GM06990 (cell line): Measurements from ENCODE around the gene DPY19L1.
"Not testable (repeated sequence)": the region's sequence is repeated elsewhere in the genome, so short reads cannot be mapped to it uniquely, and the experiment has no call there.

Experiments used
- DNase-seq: peaks from one replicate; pipeline ENCODE4 v3.0.0-alpha.2; 2011; ENCODE audit not compliant: insufficient read length; ENCODE audit errors: extremely low read depth
- H3K27me3 ChIP-seq: replicated peaks from 2 replicates; pipeline ENCODE4 v1.6.0; 2011; ENCODE audit warnings: low read length; ENCODE audit not compliant: control insufficient read depth, insufficient read depth
- H3K36me3 ChIP-seq: 2 replicates; pipeline ENCODE4 v1.5.1; 2011; ENCODE audit warnings: low read length; ENCODE audit not compliant: control insufficient read depth, insufficient read depth
- H3K4me3 ChIP-seq: replicated peaks from 2 replicates; pipeline ENCODE4 v1.5.1; 2011; ENCODE audit warnings: low read depth, mild to moderate bottlenecking, control low read depth, low read length
- CTCF ChIP-seq: IDR thresholded peaks from 2 replicates; pipeline ENCODE4 v1.5.1; 2011; ENCODE audit warnings: low read length, control low read depth, mild to moderate bottlenecking, inconsistent platforms; ENCODE audit not compliant: insufficient read depth, poor library complexity, severe bottlenecking

Gene DPY19L1

DNA sequence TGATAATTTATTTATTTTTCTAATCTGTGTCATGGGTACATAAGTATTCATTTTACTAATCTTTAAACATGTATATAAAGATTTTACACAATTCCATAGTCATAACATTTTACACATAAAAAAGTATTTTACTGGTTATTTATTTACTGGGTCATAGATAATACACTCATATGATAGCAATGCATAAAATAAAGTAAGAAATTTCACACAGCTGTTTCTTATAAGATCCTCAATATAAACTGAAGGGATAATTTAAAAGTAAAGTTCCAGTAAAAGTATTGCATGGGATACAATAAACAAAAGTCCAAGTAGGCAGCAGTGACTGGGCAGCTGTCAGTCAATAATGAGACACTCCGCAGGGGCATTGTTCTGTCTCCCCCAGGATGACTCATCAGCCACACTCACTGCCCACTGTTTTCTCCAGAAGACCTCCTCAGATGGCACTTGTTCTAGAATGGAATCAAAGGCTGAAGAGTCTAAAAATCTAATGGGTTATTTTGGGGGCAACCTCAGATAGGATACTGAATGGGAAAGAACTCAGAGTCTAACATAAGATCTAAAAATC is 32.7 kb downstream of the DPY19L1 start:
- H3K27me3 ChIP-seq: no peaks in the 10 kb centered on the region
- TF ChIP-seq CTCF: no peak
- H3K4me3 ChIP-seq: no peak overlapping the region
- no peak for DNase-seq
- no peaks in the 10 kb centered on the region for H3K36me3 ChIP-seq

- DNase-seq: no peak
- TF ChIP-seq CTCF: no peak
- no peaks in the 10 kb centered on the region for H3K27me3 ChIP-seq
- H3K36me3 ChIP-seq: no peaks in the 10 kb centered on the region
- H3K4me3 ChIP-seq: no peak overlapping the region
Observed at GRCh38 chr7:35003679-35004303, 33.5 kb downstream of the DPY19L1 start.

- H3K27me3 ChIP-seq, DNase-seq, H3K36me3 ChIP-seq, H3K4me3 ChIP-seq: not testable (repeated sequence)
Observed at GRCh38 chr7:35003177-35003650, 34.1 kb downstream of the DPY19L1 start.

DNA sequence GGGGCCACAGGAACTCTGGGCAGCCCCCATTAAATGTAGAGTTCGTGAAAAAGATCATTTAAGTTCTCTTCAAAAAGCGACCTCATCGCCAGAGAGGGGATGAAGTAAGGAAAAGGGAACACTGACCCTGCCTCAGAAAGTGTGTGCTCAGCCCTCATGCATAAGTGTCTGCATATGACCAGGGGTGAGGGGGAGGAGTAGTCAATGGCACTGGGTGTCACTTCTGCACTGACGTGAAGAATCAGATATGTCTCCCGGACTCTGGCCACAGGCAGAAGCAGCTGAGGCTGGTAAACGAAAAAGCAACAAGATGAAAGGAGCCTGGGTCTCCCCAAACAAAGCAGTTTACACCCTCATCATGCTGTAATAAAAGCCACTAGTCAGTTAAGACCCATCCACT is 39.0 kb downstream of the DPY19L1 start:
- not testable (repeated sequence) for H3K4me3 ChIP-seq, H3K27me3 ChIP-seq, H3K36me3 ChIP-seq, DNase-seq

DNA sequence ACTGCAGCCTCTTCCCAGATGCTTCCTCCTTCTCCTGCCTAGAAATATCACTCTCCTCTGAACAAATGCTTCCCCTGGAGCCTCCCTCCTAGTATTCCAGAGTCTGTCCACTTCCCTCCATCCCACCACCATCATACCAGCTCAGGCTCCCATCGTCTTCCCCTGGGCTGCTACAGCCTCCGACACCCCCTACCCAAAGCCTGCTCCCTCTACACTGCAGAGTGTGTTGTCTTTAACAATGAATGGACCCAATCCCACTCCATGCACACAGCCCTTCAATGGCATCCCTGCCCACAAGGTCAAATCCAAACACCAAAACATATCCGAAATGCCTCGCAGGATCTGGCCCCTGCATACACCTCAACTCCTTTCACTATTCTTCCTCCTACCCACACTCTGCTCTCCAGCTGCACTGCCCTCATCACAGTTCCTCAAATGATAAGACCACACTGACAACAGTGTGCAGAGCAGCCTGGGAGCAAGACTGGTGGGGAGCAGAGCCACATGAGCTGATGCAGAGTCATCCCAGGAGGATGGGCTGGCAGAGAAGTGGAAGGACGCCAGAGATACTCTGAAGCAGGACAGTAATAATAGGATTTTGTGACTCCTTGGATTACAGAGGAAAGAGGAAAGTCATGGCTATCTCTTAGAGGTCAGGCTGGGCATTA is 40.7 kb downstream of the DPY19L1 start:
- not testable (repeated sequence) for H3K36me3 ChIP-seq, H3K4me3 ChIP-seq, H3K27me3 ChIP-seq, DNase-seq

- no peak for DNase-seq
- H3K36me3 ChIP-seq: no peaks in the 10 kb centered on the region
- H3K4me3 ChIP-seq: no peak overlapping the region
- no peaks in the 10 kb centered on the region for H3K27me3 ChIP-seq
- TF ChIP-seq CTCF: no peak
Observed at GRCh38 chr7:34995757-34996156, 41.5 kb downstream of the DPY19L1 start.

GRCh38 chr7:34991938-34992840 is 45.1 kb downstream of the DPY19L1 start:
- Histone ChIP-seq H3K27me3 (no peaks in the 10 kb centered on the region), H3K36me3 (no peaks in the 10 kb centered on the region), H3K4me3 (no peak overlapping the region)
- peak; percentile 37 for DNase-seq
- TF ChIP-seq CTCF: no peak

DNA sequence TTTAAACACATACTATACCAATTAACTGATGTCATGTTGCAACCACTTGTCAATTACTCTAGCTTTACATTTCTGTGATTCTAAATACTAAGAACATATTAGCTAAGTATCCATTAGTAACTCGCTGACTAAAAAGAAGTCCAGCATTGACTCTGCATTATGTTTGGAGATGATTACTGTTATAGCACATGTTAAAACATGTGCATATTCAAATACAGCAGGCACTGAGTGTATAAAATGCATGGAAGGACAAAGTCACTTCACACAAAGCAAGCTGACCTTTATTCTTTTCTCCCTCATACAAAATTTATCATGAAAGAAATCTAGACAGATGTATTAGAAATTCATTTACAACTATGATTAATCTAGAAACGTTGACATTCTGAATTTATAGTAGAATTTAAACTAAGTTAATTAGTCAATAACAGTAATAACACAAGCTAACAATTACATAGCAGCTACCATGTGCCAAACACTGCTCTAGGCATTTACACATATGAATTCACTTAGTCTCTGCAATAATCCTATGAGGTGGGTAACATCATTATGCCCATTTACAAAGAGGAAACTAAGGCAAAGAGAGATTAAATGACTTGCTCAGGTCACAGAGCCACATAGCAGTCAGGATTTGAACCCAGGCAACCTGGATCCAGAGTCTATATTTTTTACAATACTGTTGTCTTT is 48.7 kb downstream of the DPY19L1 start:
- H3K4me3 ChIP-seq, DNase-seq, H3K36me3 ChIP-seq, H3K27me3 ChIP-seq: not testable (repeated sequence)

DNA sequence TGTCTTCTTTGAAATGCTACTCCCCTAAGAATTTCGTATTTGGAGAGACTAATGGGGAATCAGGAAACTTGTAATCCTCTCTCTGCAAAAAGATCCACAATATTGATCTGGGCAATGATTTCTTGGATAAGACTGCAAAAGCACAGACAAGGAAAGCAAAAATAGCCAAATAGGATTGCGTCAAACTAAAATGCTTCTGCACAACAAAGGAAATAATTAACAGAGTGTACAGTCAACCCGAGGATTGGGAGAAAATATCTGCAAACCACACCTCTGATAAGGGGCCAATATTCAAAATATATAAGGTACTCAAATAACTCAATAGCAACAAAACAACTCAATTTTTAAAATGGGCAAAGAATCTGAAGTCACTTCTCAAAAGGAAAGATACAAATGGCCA is 52.1 kb downstream of the DPY19L1 start:
- H3K36me3 ChIP-seq, DNase-seq, H3K27me3 ChIP-seq, H3K4me3 ChIP-seq: not testable (repeated sequence)
